Endothelial cell of hepatic sinusoid (primary cell): ENCODE measurements around the gene RILPL2.
"Not testable (repeated sequence)": the region's sequence is repeated elsewhere in the genome, so short reads cannot be mapped to it uniquely, and the experiment has no call there.

Experiments
- in situ Hi-C: cut with HindIII; loops from 2 replicates; pipeline ENCODE4 v1.10.0; 2017; ENCODE audit warnings: low sequenced_read_pairs

RILPL2 gene

DNA sequence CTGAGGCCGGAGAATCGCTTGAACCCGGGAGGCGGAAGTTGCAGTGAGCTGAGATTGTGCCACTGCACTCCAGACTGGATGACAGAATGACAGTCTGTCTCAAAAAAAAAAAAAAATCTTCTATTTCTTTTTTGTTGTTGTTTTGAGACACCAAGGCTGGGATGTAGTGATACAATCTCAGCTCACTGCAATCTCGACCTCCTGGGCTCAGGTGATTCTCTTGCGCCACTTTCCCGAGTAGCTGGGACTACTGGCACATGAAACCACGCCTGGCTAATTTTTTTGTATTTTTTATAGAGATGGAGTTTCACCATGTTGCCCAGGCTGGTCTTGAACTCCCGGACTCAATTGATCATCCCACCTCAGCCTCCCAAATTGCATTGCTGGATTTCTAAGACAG lies 14.2 kb upstream of the RILPL2 start:
- in situ Hi-C loops = no loop called here

DNA sequence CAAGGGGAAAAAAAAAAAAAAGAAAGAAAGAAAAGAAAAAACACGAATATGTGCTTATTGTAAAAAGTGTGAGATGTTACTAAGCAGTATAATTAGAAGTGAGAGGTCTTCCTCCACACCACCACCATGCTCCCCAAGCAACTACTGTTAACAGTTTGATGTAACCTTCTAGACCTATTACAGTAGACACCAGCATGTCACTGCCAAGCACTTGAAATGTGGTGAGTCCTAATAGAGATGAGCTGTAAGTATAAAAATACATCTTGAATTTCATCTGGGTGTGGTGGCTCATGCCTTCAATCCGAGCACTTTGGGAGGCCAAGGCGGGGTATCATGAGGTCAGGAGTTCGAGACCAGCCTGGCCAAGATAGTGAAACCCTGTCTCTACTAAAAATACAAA lies 13.4 kb upstream of the RILPL2 start:
- in situ Hi-C loops = loop anchor here (5.0 kb wide), 1 partner anchor 72 kb away; no protein-coding TSS in a partner anchor

DNA sequence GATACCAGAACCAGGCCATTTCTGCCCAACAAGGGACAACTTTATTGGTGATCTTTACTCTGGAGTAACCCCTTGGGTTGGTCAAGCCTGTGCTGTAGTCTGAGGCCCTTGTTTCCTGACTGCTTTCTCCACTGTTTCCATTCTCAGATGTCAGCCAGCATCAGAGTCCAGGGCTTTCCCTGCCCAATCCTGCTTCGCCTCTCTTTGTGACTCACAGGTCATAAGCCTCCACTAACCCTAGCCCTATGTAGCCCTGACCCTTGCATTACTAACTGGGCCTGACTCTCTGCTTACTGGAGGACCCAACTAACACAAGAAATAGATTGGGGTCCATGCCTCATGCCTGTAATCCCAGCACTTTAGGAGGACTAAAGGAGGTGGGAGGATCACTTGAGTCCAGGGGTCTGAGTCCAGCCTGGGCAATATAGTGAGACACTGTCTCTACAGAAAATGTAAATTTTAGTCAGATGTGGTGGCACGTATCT lies 12.8 kb upstream of the RILPL2 start:
- in situ Hi-C loops = loop anchor here (5.0 kb wide), 1 partner anchor 73 kb away; no protein-coding TSS in a partner anchor

DNA sequence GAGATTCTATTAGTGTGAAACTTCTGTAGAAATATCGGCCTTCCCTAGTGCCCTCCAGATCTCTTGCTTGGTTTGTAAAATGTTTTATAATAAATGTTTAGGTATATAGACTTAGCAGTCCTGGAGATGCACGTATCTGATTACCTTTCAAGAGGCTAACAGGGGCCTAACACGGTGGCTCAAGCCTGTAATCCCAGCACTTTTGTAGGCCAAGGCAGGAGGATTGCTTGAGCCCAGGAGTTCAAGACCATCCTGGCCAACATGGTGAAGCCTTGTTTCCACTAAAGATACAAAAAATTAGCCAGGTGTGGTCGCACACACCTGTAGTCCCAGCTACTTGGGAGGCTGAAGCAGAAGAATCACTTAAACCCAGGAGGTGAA lies 9.8 kb upstream of the RILPL2 start:
- in situ Hi-C loops = loop anchor here (5.0 kb wide), 1 partner anchor 76 kb away; no protein-coding TSS in a partner anchor

DNA sequence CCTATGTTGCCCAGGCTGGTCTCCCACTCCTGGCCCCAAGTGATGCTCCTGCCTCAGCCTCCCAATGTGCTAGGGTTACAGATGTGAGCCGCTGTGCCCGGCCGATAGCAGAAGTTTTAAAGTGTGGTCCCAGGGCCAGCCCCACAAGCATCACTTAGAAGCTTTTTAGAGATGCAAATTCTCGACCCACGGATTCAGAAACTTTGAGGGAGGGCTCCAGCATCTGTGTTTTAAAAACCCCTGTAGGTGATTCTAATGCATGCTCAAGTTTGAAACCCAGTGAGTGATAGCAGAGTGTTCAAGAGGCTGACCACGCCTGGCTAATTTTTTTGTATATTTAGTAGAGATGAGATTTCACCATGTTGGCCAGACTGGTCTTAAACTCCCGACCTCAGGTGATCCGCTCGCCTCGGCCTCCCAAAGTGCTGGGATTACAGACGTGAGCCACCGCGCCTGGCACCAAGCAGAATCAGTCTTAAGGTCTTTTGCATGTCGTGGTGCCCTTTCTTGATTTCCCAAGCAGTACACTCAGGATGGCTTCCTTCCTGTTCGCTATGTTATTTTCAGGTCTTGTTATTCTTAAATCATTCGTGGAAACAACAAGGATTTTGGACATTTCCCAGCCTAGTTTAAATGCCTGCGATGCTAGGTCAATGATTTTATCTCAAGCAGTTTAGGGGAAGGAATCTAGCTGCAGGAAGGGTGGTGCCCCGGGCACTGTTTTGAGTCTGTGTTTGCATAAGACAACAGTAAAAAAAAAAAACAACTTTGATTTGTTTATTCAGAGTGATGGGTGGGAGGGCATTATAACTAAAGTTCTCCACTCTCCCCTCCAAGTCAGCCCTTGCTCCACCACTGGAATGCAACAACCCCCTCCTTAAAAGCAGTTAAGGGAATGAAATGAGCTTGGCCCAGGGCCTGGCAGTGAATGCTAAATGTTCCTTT lies 9.2 kb upstream of the RILPL2 start:
- in situ Hi-C loops = loop anchor here (5.0 kb wide), 1 partner anchor 77 kb away; no protein-coding TSS in a partner anchor

DNA sequence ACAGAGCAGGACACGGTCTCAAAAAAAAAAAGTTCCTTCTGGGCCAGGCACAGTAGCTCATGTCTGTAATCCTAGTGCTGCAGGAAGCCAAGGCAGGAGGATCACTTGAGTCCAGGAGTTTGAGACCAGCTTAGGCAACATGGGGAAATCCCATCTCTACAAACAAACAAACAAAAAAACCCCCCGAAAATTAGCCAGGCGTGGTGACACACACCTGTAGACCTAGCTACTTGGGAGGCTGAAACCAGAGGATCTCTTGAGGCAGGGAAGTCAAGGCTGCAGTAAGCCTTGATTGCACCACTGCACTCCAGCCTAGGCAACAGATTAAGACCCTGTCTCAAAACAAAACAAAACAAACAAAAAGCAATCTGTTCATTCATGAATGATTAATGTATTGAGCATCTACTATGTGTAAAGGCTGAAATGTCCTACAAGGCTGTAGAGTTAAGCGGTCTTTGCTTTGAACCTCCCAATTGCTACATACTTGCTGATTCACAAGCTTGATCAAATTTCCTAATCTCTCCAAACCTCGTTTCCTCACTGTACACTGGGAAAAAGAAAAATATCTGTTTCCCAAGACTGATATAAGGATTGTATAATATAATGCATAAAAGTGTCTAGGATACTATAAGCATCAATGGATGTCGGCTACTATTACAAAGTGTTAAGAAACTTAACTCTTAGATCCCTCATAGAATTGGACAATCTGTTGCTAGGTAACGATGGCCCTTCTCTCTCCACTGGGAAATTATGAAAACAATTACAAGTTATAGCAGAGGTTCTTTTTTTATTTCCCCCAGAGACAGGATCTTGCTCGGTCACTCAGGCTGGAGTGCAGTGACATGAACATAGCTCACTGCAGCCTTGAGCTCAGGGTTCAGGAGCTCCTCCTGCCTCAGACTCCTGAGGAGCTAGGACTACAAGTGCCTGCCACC lies 7.9 kb upstream of the RILPL2 start:
- in situ Hi-C loops = loop anchor here (5.0 kb wide), 1 partner anchor 78 kb away; no protein-coding TSS in a partner anchor

DNA sequence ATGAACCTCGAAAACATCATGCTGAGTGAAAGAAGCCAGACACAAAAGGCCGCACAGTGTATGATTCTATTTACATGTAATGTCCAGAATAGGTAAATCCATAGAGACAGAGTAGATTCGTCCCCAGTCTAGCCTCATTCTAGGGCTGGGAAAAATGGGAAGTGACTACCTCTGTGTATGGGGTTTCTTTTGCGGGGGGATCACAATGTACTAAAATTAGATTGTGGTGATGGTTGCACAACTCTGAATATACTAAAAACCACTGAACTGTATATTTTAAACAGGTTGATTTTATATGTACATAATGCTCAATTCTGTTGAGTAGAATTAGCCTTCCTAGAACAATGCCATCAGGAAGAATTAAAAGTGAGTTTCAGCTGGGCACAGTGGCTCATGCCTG lies 6.3 kb upstream of the RILPL2 start:
- in situ Hi-C loops = no loop called here

DNA sequence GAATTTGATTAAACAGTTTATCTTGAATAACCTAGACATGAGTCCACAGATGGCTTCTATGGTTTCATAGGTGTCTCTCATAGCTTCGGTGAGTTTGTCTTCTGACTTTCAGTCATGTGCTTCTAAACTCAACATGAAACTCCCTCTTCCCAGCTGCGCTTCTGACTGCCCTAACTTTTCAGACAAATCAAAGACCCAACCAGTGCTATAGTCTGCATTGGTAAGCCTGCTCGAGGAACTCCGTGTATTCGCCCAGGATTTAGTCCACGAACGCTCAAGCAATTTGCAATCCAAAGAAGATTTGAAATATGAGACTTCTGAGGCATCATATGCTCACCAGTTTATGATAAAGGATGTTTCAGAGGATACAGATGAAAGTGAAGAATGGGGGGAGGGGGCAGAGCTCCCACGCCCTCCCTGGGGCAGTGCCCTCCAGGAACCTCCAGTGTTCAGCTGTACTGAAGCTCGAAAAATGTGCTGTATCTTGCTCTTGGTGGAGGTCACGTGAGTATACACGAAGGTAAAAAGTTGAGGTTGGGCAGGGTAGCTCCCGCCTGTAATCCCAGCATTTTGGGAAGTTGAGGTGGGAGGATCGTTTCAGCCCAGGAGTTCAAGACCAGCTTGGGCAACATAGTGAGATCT lies 5.2 kb upstream of the RILPL2 start:
- in situ Hi-C loops = no loop called here

DNA sequence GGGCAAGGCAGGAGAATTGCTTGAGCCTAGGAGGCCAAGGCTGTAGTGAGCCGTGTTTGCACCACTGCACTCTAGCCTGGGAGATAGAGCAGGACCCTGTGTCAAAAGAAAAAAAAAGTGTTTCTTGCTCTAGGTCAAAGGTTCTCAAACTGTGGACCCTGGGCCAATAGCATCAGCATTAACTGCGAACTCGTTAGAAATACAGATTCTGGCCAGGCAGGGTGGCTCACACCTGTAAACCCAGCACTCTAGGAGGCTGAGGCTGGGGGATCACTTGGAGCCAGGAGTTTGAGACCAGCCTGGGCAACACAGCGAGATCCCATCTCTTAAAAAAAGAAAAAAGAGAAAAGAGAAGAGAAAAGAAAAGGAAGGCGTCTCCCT lies 858 bp downstream of the RILPL2 start:
- in situ Hi-C loops = no loop called here

DNA sequence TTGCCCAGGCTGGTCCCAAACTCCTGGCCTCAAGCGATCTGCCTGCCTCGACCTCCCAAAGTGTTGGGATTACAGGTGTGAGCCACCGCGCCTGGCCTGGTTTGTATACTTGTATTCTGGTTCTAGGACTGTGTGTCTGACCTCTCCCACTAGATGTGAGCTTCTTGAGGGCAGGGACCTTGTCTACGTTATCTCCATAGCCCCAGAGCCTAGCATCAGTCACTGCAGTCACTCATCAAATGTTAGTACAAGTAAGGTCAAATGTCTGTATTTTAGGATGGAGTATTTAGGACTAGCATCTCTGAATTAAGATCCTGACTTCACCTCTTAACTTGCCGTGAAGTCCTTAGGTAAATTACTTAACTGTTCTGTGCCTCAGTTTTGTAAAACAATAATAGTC lies 2.9 kb downstream of the RILPL2 start:
- in situ Hi-C loops = no loop called here

DNA sequence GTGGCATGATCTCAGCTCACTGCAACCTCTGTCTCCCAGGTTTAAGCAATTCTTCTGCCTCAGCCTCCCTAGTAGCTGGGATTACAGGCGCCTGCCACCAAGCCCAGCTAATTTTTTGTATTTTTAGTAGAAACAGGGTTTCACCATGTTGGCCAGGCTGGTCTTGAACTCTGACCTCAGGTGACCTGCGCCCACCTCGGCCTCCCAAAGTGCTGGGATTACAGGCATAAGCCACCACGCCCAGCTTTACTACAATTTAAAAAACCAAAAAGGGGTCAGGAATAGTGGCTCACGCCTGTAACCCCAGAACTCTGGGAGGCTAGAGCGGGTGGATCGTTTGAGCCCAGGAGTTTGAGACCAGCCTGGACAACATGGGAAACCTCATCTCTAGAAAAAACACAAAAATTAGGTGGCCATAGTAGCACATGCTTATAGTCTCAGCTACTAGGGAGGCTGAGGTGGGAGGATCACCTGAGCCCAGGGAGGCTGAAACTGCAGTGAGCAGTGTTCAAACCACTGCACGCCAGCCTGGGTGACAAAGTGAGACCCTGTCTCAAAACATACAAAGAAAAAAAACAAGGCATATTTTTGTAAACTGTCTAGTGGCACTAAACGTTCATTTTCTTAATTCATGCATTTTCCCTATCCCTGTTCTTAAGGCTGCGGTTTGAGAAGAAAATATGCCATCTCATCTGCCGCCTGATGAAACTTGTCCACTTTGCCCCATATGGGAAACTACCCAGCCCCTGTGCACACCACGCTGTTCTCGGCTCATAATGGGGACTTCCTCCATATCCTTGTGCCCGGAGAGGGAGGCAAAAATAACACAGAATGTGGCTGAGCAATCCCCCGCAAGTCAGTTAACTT lies 4.3 kb downstream of the RILPL2 start:
- in situ Hi-C loops = not testable (repeated sequence)

DNA sequence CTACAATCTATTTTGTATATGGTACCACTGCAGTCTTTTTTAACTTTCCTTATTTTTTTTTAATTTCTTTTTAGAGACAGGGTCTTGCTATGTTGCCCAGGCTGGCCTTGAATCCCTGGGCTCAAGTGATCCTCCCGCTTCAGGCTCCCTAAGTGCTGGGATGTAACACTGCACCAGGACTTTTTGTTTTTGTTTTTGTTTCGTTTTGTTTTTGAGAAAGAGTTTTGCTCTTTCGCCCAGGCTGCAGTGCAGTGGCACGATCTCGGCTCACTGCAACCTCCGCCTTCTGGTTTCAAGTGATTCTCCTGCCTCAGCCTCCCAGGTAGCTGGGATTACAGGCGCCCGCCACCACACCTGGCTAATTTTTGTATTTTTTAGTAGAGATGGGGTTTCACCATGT lies 7.4 kb downstream of the RILPL2 start:
- in situ Hi-C loops = not testable (repeated sequence)

DNA sequence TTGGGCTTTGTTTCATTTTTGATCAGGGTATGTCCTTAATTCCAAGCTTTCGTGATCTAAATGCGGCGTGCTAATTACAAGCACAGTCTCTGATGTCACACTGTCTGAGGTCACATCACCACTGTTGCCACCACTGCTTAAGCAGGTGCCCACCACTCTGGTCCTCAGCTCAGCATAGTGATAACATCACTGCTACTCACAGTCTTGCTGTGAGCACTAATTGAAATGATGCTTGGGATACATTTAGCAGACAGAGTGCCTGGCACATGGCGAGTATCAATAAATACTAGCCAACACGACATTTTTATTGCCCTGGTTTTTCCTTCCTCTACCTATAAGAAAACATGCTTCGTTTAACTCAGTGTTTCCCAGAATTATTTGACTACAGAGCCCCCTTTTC lies 7.9 kb downstream of the RILPL2 start:
- in situ Hi-C loops = no loop called here

DNA sequence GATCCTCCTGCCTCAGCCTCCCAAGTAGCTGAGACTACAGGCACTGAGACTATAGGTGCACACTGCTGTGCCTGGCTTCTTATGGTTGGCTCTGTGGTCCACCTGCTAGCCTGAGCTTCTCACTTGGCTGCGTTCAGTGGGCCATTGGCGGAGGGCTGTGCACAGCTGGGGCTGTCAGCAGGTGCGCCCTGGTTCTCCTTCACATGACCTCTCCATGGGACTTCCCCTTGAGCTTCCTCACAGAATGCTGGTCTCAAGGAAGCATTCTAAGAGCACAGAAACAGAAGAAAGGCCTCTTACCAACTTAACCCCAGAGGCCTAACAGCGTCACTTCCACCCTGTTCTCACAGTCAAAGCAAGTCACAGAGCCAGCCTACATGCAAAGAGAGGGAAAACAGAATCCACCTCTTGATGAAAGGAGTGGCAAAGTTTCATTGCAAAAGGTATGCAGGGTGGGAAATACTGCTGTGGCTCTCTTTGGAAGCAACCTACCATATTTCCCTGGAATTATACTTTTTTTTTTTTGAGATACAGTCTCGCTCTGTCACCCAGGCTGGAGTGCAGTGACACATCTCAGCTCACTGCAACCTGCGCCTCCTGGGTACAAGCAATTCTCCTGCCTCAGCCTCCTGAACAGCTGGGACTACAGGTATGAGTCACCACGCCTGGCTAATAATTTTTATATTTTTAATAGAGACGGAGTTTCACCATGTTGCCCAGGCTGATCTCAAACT lies 9.3 kb downstream of the RILPL2 start:
- in situ Hi-C loops = no loop called here

DNA sequence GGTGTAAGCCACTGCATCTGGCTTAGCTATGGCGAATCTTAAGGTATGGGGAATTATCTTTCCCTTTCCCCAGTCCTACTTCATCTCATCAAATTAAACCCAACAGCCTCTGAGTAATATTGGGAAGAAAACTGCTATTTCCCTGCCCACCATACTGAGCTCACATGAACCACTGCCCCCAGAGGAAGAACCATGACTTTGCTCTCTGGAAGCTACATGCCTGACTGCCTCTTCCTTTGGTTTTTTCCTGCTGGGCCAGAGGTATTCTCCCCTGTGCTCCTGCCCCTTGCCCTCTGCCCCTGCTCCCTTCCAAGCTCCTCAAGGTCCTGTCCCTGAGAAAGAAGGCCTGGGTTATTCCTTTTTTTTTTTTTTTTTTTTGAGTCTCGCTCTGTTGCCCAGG lies 15.2 kb downstream of the RILPL2 start:
- in situ Hi-C loops = no loop called here

DNA sequence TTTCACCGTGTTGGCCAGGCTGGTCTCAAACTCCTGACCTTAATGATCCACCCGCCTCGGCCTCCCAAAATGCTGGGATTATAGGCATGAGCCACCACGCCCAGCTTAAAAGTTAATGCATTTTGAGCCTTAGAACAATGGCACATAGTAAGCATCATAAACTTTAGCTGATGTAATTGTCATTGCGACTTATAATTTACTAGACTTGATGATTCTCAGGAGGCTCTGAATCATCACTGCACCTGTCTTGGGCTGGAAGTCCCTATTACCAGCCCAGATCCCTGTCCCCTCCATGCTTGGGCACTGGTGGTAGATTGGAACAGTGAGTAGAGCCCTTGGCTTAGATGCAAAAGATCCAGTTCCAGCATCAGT lies 26.5 kb downstream of the RILPL2 start:
- in situ Hi-C loops = no loop called here

DNA sequence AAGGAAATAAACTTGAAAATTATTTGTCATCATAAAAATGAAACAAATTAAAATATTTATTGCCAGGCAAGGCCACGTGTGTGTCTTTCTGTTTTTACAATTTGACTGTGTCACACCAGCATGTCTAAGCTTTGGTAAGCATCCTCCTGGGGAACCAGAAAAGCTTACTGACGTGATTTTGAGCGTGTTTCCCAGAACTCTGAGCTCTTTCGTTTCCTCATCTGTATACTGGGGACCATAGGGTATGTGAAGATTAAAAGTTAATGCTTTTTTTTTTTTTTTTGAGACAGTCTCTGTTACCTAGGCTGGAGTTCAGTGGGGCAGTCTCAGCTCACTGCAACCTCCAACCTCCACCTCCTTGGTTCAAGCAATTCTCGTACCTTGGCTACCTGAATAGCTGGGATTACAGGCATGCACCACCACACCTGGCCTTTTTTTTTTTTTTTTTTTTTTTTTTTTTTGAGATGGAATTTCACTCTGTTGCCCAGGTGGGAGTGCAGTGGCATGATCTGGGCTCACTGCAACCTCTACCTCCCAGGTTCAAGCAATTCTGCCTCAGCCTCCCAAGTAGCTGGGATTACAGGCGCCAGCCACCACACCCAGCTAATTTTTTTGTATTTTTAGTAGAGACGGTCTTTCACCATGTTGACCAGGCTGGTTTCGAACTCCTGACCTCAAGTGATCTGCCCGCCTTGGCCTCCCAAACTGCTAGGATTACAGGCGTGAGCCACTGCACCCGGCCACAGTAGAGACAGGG lies 27.0 kb downstream of the RILPL2 start:
- in situ Hi-C loops = not testable (repeated sequence)

DNA sequence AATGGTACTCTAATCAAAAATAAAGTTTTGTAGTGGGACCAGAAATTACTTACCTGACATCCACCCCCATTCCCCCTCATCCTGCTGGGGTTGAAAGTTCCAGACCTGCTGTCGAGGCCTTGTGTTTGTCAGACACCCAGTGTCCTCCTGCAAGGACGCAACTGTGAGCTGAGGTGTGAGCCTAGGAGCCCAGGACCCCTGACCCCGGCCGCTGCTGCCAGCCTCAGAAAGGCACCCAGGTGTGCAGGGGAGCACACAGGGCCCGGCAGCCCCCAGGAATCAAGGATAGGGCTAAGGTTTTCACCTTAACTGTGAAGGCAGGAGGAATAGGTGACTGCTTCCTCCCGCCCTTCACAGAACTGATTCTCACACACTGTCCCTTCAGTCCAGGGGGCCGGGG lies 27.9 kb downstream of the RILPL2 start:
- in situ Hi-C loops = not testable (repeated sequence)
